Kidney (tissue), 14 donors: ENCODE measurements around the gene ARHGAP42. TPM values are rescaled to one million over a fixed set of nuclear protein-coding genes. Genes with fewer than 3 reads are reported as not detected.

Experiments
- DNase-seq, 5 donors: peaks; one replicate each; pipeline ENCODE4 v3.0.0-alpha.2; 2013 to 2020
- FAIRE-seq: peaks from 2 replicates; lab custom pipeline; 2012; peaks lifted over from hg19 to GRCh38; lab: Jason Lieb, UNC
- H3K27ac ChIP-seq, 2 donors: one replicate each; pipeline ENCODE4 v1.7.0; 2013; ENCODE audit warnings: low read depth in 2 of 2, low read length in 2 of 2, inconsistent platforms in 1 of 2
- H3K27me3 ChIP-seq: one replicate; pipeline ENCODE4 v1.7.1; 2013; ENCODE audit warnings: low read length, inconsistent platforms; ENCODE audit not compliant: control insufficient read depth, insufficient read depth
- H3K36me3 ChIP-seq, 3 donors: one replicate each; pipeline versions ENCODE4 v1.7.0 to v1.7.1; 2013; ENCODE audit warnings: low read length in 3 of 3, control low read depth in 1 of 3, inconsistent platforms in 1 of 3; ENCODE audit not compliant: insufficient read depth in 3 of 3, control insufficient read depth in 2 of 3
- H3K4me1 ChIP-seq, 3 donors: one replicate each; pipeline versions ENCODE4 v1.7.0 to v1.7.1; 2013; ENCODE audit warnings: low read length in 3 of 3, inconsistent platforms in 1 of 3, low read depth in 1 of 3; ENCODE audit not compliant: control insufficient read depth in 2 of 3, insufficient read depth in 2 of 3
- H3K4me3 ChIP-seq, 3 donors: one replicate each; pipeline versions ENCODE4 v1.7.0 to v1.8.1; 2013; ENCODE audit warnings: low read length in 3 of 3, control low read depth in 1 of 3, inconsistent platforms in 1 of 3
- H3K9ac ChIP-seq, 3 donors: one replicate each; pipeline versions ENCODE4 v1.7.0 to v1.7.1; 2013; ENCODE audit warnings: low read length in 3 of 3, control low read depth in 1 of 3, inconsistent platforms in 1 of 3
- H3K9me3 ChIP-seq, 3 donors: one replicate each; pipeline versions ENCODE4 v1.7.0 to v1.7.1; 2013; ENCODE audit warnings: low read length in 3 of 3, control low read depth in 1 of 3, inconsistent platforms in 1 of 3; ENCODE audit not compliant: control insufficient read depth in 2 of 3, insufficient read depth in 1 of 3
- intact Hi-C: fragments of 100-400 bp; cut with DNase I; formaldehyde crosslinking; loops from one replicate; pipeline ENCODE4 v1.11.1; 2022
- polyA plus RNA-seq: library from polyadenylated mRNA; stranded (reverse); fragments of 350-450 nt; fragmentation: Illumina TruSeq; extraction: RNeasy Lipid Tissue Mini Kit (QIAGEN cat#74804); gene quantifications from one replicate; pipeline ENCODE4 v1.2.3, GENCODE V29; 2014; ENCODE audit warnings: low read depth, low replicate concordance; ENCODE audit not compliant: insufficient read depth
- total RNA-seq: library from RNA; stranded (reverse); fragmentation: NEBNext Ultra II Directional; extraction: Animal tissue kit (Norgen Biotek cat#: 25700); gene quantifications from one replicate; pipeline ENCODE4 v1.2.1, GENCODE V29; 2021
- TF ChIP-seq, protein P1 (sequence below): IDR thresholded peaks from 3 replicates; pipeline ENCODE4 v1.5.1; 2012; ENCODE audit warnings: mild to moderate bottlenecking, moderate library complexity, borderline replicate concordance; ENCODE audit not compliant: insufficient read depth; ENCODE audit errors: extremely low read depth
- donor health status: control.
- donor health status: control.
- donor health status: control.
- donor health status: control.
- donor health status: control.
- donor health status: DM: yes; HTN: yes; CAD: no.
- donor health status: Normal renal cell carcinoma (clear cell type).

ARHGAP42 gene
- total and polyA plus RNA-seq, 2 donors from 2014 or later, result 4.2 to 18.9 TPM

- Histone ChIP-seq H3K4me1 (no peaks in the 10 kb centered on the region), H3K9ac (no peak overlapping the region), H3K9me3 (no peaks in the 10 kb centered on the region), H3K36me3 (no peaks in the 10 kb centered on the region), H3K27me3 (no peaks in the 10 kb centered on the region), H3K27ac (no peak overlapping the region), H3K4me3 (no peak overlapping the region)
- DNase-seq (no peak), FAIRE-seq (no peak)
- intact Hi-C loops, result no loop called here
- TF ChIP-seq, protein P1, sequence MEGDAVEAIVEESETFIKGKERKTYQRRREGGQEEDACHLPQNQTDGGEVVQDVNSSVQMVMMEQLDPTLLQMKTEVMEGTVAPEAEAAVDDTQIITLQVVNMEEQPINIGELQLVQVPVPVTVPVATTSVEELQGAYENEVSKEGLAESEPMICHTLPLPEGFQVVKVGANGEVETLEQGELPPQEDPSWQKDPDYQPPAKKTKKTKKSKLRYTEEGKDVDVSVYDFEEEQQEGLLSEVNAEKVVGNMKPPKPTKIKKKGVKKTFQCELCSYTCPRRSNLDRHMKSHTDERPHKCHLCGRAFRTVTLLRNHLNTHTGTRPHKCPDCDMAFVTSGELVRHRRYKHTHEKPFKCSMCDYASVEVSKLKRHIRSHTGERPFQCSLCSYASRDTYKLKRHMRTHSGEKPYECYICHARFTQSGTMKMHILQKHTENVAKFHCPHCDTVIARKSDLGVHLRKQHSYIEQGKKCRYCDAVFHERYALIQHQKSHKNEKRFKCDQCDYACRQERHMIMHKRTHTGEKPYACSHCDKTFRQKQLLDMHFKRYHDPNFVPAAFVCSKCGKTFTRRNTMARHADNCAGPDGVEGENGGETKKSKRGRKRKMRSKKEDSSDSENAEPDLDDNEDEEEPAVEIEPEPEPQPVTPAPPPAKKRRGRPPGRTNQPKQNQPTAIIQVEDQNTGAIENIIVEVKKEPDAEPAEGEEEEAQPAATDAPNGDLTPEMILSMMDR, result no peak
Measured at GRCh38 chr11:100805506-100806199, 118.6 kb downstream of the ARHGAP42 start.

DNA sequence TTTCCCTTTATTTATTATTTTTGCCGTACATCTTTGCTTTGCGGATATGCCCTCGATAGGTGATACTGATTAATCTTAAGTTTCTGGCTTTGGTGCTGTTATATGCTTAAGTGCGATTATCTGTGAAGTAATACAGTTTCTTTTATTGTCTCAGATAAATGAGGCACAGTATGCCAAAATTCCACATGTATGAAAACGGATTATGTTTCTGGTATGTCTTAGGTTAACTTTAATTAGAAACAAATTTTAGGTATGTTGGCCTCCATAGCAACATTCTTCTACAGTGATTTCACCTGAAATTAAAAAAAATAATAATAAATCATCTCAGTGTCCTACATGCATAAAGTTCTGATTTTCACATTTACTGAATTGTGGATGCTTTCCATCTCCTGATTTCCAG, 119.2 kb downstream of the ARHGAP42 start:
- no peak for DNase-seq
- H3K27me3 ChIP-seq, result no peaks in the 10 kb centered on the region
- H3K27ac ChIP-seq, result no peak overlapping the region
- H3K36me3 ChIP-seq, result no peaks in the 10 kb centered on the region
- no peak overlapping the region for H3K9ac ChIP-seq
- intact Hi-C loops, result no loop called here
- H3K4me1 ChIP-seq, result no peaks in the 10 kb centered on the region
- no peak overlapping the region for H3K4me3 ChIP-seq
- FAIRE-seq, result no peak
- no peaks in the 10 kb centered on the region for H3K9me3 ChIP-seq
- TF ChIP-seq, protein P1, result no peak

- H3K9ac ChIP-seq, result no peak overlapping the region
- no peak overlapping the region for H3K27ac ChIP-seq
- intact Hi-C loops, result no loop called here
- no peaks in the 10 kb centered on the region for H3K36me3 ChIP-seq
- H3K4me1 ChIP-seq, result peaks cover 0 to 4% (median 0%) of the 10 kb centered on the region in 3 donors
- FAIRE-seq (no peak), DNase-seq (no peak)
- H3K9me3 ChIP-seq, result no peaks in the 10 kb centered on the region
- TF ChIP-seq, protein P1, result no peak
- H3K27me3 ChIP-seq, result no peaks in the 10 kb centered on the region
- H3K4me3 ChIP-seq, result no peak overlapping the region
Measured at GRCh38 chr11:100808904-100809491, 121.9 kb downstream of the ARHGAP42 start.
